Progenitor cell of endocrine pancreas (in vitro differentiated cells): ENCODE measurements around the gene KDELR1. TPM values are rescaled to one million over a fixed set of nuclear protein-coding genes. Genes with fewer than 3 reads are reported as not detected.

ENCODE experiments used
- DNase-seq: peaks from one replicate; pipeline ENCODE4 v3.0.0; 2021; ENCODE audit warnings: low spot score; ENCODE audit not compliant: unreplicated experiment
- H3K27ac Mint-ChIP-seq: 2 replicates; pipeline ENCODE4 v1.8.0; 2021; ENCODE audit warnings: mild to moderate bottlenecking, moderate library complexity, mixed read lengths
- H3K27me3 Mint-ChIP-seq: 2 replicates; pipeline ENCODE4 v1.8.0; 2021; ENCODE audit warnings: mixed read lengths
- H3K36me3 Mint-ChIP-seq: 2 replicates; pipeline ENCODE4 v1.8.0; 2022; ENCODE audit warnings: mixed read lengths; ENCODE audit not compliant: insufficient read depth
- H3K4me1 Mint-ChIP-seq: 2 replicates; pipeline ENCODE4 v1.8.0; 2021; ENCODE audit warnings: low read depth, mixed read lengths
- H3K4me3 Mint-ChIP-seq: 2 replicates; pipeline ENCODE4 v1.8.0; 2021; ENCODE audit warnings: low read depth, mild to moderate bottlenecking, moderate library complexity, mixed read lengths
- H3K9me3 Mint-ChIP-seq: 2 replicates; pipeline ENCODE4 v1.8.0; 2021; ENCODE audit warnings: low read depth, mixed read lengths
- CTCF ChIP-seq: fragments of 200-600 bp; sonication (generic); IDR thresholded peaks from one replicate; pipeline ENCODE4 v1.5.0; 2021; ENCODE audit warnings: antibody characterized with exemption, mild to moderate bottlenecking; ENCODE audit not compliant: unreplicated experiment
- total RNA-seq: library from RNA; stranded (reverse); gene quantifications from 2 replicates; pipeline ENCODE4 v1.2.1, GENCODE V29; 2021

The KDELR1 gene
- total RNA-seq, 1 donor from 2014 or later = 213 TPM

- Mint-ChIP-seq H3K27me3 (no peaks in the 10 kb centered on the region), H3K9me3 (no peaks in the 10 kb centered on the region), H3K27ac (no peak overlapping the region), H3K4me3 (no peak overlapping the region), H3K36me3 (peaks cover 2% of the 10 kb centered on the region), H3K4me1 (peaks cover 12% of the 10 kb centered on the region)
- no peak for DNase-seq
- no peak for TF ChIP-seq CTCF
Measured at GRCh38 chr19:48353677-48354076, 37.7 kb downstream of the KDELR1 start.

GRCh38 chr19:48351341-48351752 lies 40.0 kb downstream of the KDELR1 start:
- Mint-ChIP-seq H3K27ac (no peak overlapping the region), H3K36me3 (no peaks in the 10 kb centered on the region), H3K4me1 (peaks cover 12% of the 10 kb centered on the region), H3K9me3 (no peaks in the 10 kb centered on the region), H3K4me3 (no peak overlapping the region), H3K27me3 (no peaks in the 10 kb centered on the region)
- TF ChIP-seq CTCF = peak; percentile 73
- peak; percentile 65 for DNase-seq

- no peak for TF ChIP-seq CTCF
- no peaks in the 10 kb centered on the region for H3K27me3 Mint-ChIP-seq
- no peaks in the 10 kb centered on the region for H3K36me3 Mint-ChIP-seq
- no peak overlapping the region for H3K4me3 Mint-ChIP-seq
- H3K27ac Mint-ChIP-seq = no peak overlapping the region
- peaks cover 12% of the 10 kb centered on the region for H3K4me1 Mint-ChIP-seq
- no peaks in the 10 kb centered on the region for H3K9me3 Mint-ChIP-seq
- no peak for DNase-seq
Measured at GRCh38 chr19:48350856-48351255, 40.5 kb downstream of the KDELR1 start.

- no peak overlapping the region for H3K4me3 Mint-ChIP-seq
- DNase-seq = no peak
- H3K9me3 Mint-ChIP-seq = no peaks in the 10 kb centered on the region
- H3K36me3 Mint-ChIP-seq = no peaks in the 10 kb centered on the region
- H3K27me3 Mint-ChIP-seq = no peaks in the 10 kb centered on the region
- no peaks in the 10 kb centered on the region for H3K4me1 Mint-ChIP-seq
- TF ChIP-seq CTCF = no peak
- no peak overlapping the region for H3K27ac Mint-ChIP-seq
Measured at GRCh38 chr19:48348737-48349136, 42.6 kb downstream of the KDELR1 start.

GRCh38 chr19:48348045-48348444 lies 43.3 kb downstream of the KDELR1 start:
- TF ChIP-seq CTCF = no peak
- H3K27ac Mint-ChIP-seq = no peak overlapping the region
- no peaks in the 10 kb centered on the region for H3K36me3 Mint-ChIP-seq
- no peak for DNase-seq
- H3K4me3 Mint-ChIP-seq = no peak overlapping the region
- no peaks in the 10 kb centered on the region for H3K4me1 Mint-ChIP-seq
- H3K27me3 Mint-ChIP-seq = no peaks in the 10 kb centered on the region
- no peaks in the 10 kb centered on the region for H3K9me3 Mint-ChIP-seq

- Mint-ChIP-seq H3K27me3 (no peaks in the 10 kb centered on the region), H3K4me1 (no peaks in the 10 kb centered on the region), H3K36me3 (no peaks in the 10 kb centered on the region), H3K4me3 (no peak overlapping the region), H3K27ac (no peak overlapping the region), H3K9me3 (no peaks in the 10 kb centered on the region)
- DNase-seq = no peak
- TF ChIP-seq CTCF = no peak
Measured at GRCh38 chr19:48346191-48346590, 45.2 kb downstream of the KDELR1 start.
